GM19328 (cell line): ENCODE measurements around the gene ITGA8.

Experiments used
- ATAC-seq: cut with Tn5 transposase; IDR thresholded peaks from one replicate; pipeline ENCODE4 v1.9.1; 2021; ENCODE audit warnings: mild to moderate bottlenecking, moderate library complexity; ENCODE audit not compliant: unreplicated experiment

The ITGA8 gene

GRCh38 chr10:15737656-15738055 lies 17.9 kb upstream of the ITGA8 start:
- ATAC-seq: no peak

GRCh38 chr10:15735763-15736162 lies 16.0 kb upstream of the ITGA8 start:
- ATAC-seq: no peak

GRCh38 chr10:15730341-15730740 lies 10.6 kb upstream of the ITGA8 start:
- no peak for ATAC-seq

- ATAC-seq: no peak
Measured at GRCh38 chr10:15729890-15730289, 10.2 kb upstream of the ITGA8 start.

- ATAC-seq: no peak
Measured at GRCh38 chr10:15726042-15726441, 6.3 kb upstream of the ITGA8 start.

GRCh38 chr10:15725603-15726002 lies 5.9 kb upstream of the ITGA8 start:
- ATAC-seq: no peak

GRCh38 chr10:15724683-15725082 lies 5.0 kb upstream of the ITGA8 start:
- no peak for ATAC-seq

- no peak for ATAC-seq
Measured at GRCh38 chr10:15723803-15724202, 4.1 kb upstream of the ITGA8 start.

GRCh38 chr10:15720635-15721287 lies 1.0 kb upstream of the ITGA8 start:
- ATAC-seq: no peak

- ATAC-seq: no peak
Measured at GRCh38 chr10:15719049-15719898, 448 bp downstream of the ITGA8 start.

GRCh38 chr10:15718694-15719048 lies 1.1 kb downstream of the ITGA8 start:
- ATAC-seq: no peak

GRCh38 chr10:15715619-15716227 lies 4.0 kb downstream of the ITGA8 start:
- ATAC-seq: no peak

GRCh38 chr10:15714847-15715246 lies 4.9 kb downstream of the ITGA8 start:
- ATAC-seq: no peak

- no peak for ATAC-seq
Measured at GRCh38 chr10:15712883-15713282, 6.8 kb downstream of the ITGA8 start.

- ATAC-seq: no peak
Measured at GRCh38 chr10:15710455-15710854, 9.3 kb downstream of the ITGA8 start.

- no peak for ATAC-seq
Measured at GRCh38 chr10:15705298-15705697, 14.4 kb downstream of the ITGA8 start.

GRCh38 chr10:15704581-15704968 lies 15.1 kb downstream of the ITGA8 start:
- ATAC-seq: no peak

GRCh38 chr10:15703944-15704580 lies 15.7 kb downstream of the ITGA8 start:
- ATAC-seq: no peak

- ATAC-seq: no peak
Measured at GRCh38 chr10:15703151-15703880, 16.4 kb downstream of the ITGA8 start.

GRCh38 chr10:15700078-15700674 lies 19.5 kb downstream of the ITGA8 start:
- ATAC-seq: no peak

GRCh38 chr10:15695852-15696251 lies 23.9 kb downstream of the ITGA8 start:
- no peak for ATAC-seq
